Mesendoderm (in vitro differentiated cells): ENCODE data around the gene NBPF1.
"Not testable (repeated sequence)": the region's sequence is repeated elsewhere in the genome, so short reads cannot be mapped to it uniquely, and the experiment has no call there.

Source experiments
- DNase-seq: peaks from one replicate; pipeline ENCODE4 v3.0.0; 2013
- H2AK5ac ChIP-seq: 2 replicates; pipeline ENCODE4 v1.6.1; 2013; ENCODE audit warnings: low read length, inconsistent platforms
- H2BK120ac ChIP-seq: 2 replicates; pipeline ENCODE4 v1.6.1; 2013; ENCODE audit warnings: low read depth, mild to moderate bottlenecking, low read length, moderate library complexity, mixed read lengths
- H2BK15ac ChIP-seq: replicated peaks from 2 replicates; pipeline ENCODE4 v1.6.1; 2013; ENCODE audit warnings: low read depth, mild to moderate bottlenecking, moderate library complexity
- H2BK5ac ChIP-seq: 2 replicates; pipeline ENCODE4 v1.6.1; 2013; ENCODE audit warnings: low read length, inconsistent platforms
- H3K18ac ChIP-seq: 2 replicates; pipeline ENCODE4 v1.6.1; 2013; ENCODE audit warnings: mild to moderate bottlenecking, low read length, mixed read lengths
- H3K23ac ChIP-seq: one replicate; pipeline ENCODE4 v1.6.1; 2013; ENCODE audit warnings: low read length
- H3K27ac ChIP-seq: 2 replicates; pipeline ENCODE4 v1.5.1; 2013; ENCODE audit warnings: low read depth, mild to moderate bottlenecking, inconsistent platforms, low read length, moderate library complexity
- H3K27me3 ChIP-seq: 2 replicates; pipeline ENCODE4 v1.6.1; 2013; ENCODE audit warnings: low read length, control low read depth, mild to moderate bottlenecking, inconsistent platforms; ENCODE audit not compliant: insufficient read depth, poor library complexity
- H3K36me3 ChIP-seq: 2 replicates; pipeline ENCODE4 v1.6.1; 2013; ENCODE audit warnings: low read length, inconsistent platforms; ENCODE audit not compliant: control insufficient read depth, insufficient read depth
- H3K4ac ChIP-seq: one replicate; pipeline ENCODE4 v1.6.1; 2013; ENCODE audit warnings: low read depth, mild to moderate bottlenecking, low read length, moderate library complexity
- H3K4me1 ChIP-seq: 2 replicates; pipeline ENCODE4 v1.6.1; 2013; ENCODE audit warnings: low read depth, low read length, inconsistent platforms; ENCODE audit not compliant: control insufficient read depth
- H3K4me2 ChIP-seq: 2 replicates; pipeline ENCODE4 v1.6.1; 2013; ENCODE audit warnings: low read length
- H3K4me3 ChIP-seq: 2 replicates; pipeline ENCODE4 v1.5.1; 2013; ENCODE audit warnings: mild to moderate bottlenecking, low read length
- H3K56ac ChIP-seq: one replicate; pipeline ENCODE4 v1.6.1; 2013; ENCODE audit warnings: low read length
- H3K79me1 ChIP-seq: 2 replicates; pipeline ENCODE4 v1.6.1; 2013; ENCODE audit warnings: low read length, inconsistent platforms
- H3K79me2 ChIP-seq: 2 replicates; pipeline ENCODE4 v1.6.1; 2013; ENCODE audit warnings: mild to moderate bottlenecking, low read length; ENCODE audit not compliant: control insufficient read depth, insufficient read depth
- H3K9ac ChIP-seq: 2 replicates; pipeline ENCODE4 v1.6.1; 2013; ENCODE audit warnings: low read length, inconsistent platforms
- H4K5ac ChIP-seq: one replicate; pipeline ENCODE4 v1.6.1; 2013; ENCODE audit warnings: low read length
- H4K8ac ChIP-seq: one replicate; pipeline ENCODE4 v1.6.1; 2013; ENCODE audit warnings: low read depth, mild to moderate bottlenecking, control low read depth, low read length, moderate library complexity
- WGBS: extraction: QIAGEN DNeasy Blood & Tissue Kit; methylation state at CpG from one replicate; pipeline ENCODE4 v1.1.7; 2013; ENCODE audit warnings: low lambda C conversion rate, missing lambda C conversion rate; ENCODE audit not compliant: insufficient coverage; ENCODE audit errors: extremely low coverage; 5-methylcytosine and 5-hydroxymethylcytosine counted together

NBPF1 gene

DNA sequence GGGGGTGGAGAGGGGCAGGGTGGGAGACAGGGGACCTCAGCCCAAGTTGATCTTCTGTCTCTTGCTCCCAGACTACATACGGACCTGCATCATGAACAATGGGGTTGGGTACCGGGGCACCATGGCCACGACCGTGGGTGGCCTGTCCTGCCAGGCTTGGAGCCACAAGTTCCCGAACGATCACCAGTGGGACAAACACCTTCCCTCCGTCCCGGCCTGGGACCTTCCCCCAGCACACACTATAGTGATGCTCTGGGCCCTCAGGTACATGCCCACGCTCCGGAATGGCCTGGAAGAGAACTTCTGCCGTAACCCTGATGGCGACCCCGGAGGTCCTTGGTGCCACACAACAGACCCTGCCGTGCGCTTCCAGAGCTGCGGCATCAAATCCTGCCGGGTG, 33.4 kb upstream of the NBPF1 start:
- H3K4me3 ChIP-seq, H4K5ac ChIP-seq, H3K4ac ChIP-seq, H3K27ac ChIP-seq, H3K4me1 ChIP-seq, H3K36me3 ChIP-seq, DNase-seq, H3K56ac ChIP-seq, H2BK5ac ChIP-seq, H2BK120ac ChIP-seq, H3K9ac ChIP-seq, H2AK5ac ChIP-seq, H2BK15ac ChIP-seq, H3K27me3 ChIP-seq, H3K79me2 ChIP-seq, H4K8ac ChIP-seq, H3K23ac ChIP-seq, H3K4me2 ChIP-seq, H3K18ac ChIP-seq: not testable (repeated sequence)
- H3K79me1 ChIP-seq, result peaks cover 10% of the 10 kb centered on the region
- WGBS, result no CpG with 5 or more reads among the region's 17 CpGs

DNA sequence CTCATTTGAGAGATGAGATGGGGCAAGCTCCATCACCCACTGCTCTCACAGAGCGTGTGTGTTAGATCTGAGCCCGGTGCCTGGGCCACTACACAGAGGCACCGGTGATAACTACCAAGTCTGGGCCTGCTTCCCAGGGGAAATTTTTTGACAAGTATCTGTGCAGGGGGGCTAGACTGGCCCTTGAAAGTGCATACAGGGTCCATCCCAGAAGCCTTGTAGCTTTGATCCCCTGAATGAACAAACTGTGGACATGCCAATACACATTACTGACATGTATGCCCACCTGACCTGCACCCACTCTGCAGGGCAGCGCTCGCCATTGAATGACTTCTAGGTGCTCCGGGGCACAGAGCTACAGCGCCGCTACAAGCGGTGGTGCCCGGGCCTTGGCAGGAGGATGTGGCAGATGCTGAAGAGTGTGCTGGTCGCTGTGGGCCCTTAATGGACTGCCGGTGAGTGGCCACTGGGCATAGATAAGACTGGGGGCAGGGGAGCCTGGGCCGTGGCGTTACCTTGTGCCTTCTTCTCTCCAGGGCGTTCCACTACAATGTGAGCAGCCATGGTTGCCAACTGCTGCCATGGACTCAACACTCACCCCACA, 32.8 kb upstream of the NBPF1 start:
- not testable (repeated sequence) for H3K9ac ChIP-seq, H2AK5ac ChIP-seq, H3K4ac ChIP-seq, H3K36me3 ChIP-seq, H4K8ac ChIP-seq, H2BK15ac ChIP-seq, H3K56ac ChIP-seq, DNase-seq, H2BK5ac ChIP-seq, H3K27ac ChIP-seq, H3K18ac ChIP-seq, H3K4me3 ChIP-seq, H3K23ac ChIP-seq, H3K79me2 ChIP-seq, H3K27me3 ChIP-seq, H2BK120ac ChIP-seq, H3K4me1 ChIP-seq, H3K4me2 ChIP-seq, H4K5ac ChIP-seq
- WGBS, result no CpG with 5 or more reads among the region's 15 CpGs
- H3K79me1 ChIP-seq, result peaks cover 10% of the 10 kb centered on the region

DNA sequence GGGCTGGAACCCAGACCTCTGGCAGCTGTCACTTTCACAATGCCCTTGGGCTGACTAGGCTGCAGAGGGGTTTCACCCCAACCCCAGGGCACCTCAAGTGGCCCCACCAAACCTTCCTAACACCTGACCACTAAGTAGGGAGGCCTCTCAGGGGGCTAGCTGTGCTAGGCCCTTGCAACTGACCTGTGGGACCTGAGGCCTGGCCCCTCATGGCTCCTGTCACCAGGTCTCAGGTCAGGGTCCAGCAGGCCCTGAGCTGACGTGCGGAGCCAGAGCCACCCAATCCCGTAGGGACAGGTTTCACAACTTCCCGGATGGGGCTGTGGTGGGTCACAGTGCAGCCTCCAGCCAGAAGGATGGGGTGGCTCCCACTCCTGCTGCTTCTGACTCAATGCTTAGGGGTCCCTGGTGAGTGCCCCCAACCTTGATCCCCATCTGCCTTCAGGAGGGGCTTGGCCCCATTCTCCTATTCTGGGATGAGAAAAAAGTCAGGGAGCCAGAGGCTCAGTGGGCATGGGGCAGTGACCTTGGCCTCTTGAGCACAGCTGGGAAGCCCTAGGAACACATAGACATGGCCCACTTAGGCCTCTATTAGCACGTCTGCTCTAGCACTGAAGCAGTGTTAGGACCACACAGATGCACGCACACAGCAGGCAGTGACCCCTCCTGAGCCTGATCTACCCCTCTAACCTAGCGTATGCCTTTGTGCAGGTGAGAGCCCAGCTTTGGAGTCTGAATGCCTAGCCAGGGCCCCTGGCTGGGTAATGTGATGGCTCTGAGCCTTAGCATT, 32.1 kb upstream of the NBPF1 start:
- Histone ChIP-seq H3K56ac (peak overlapping the region; percentile 85), H3K9ac (peak overlapping the region; percentile 75), H3K79me1 (peaks cover 11% of the 10 kb centered on the region)
- no CpG with 5 or more reads among the region's 7 CpGs for WGBS
- H2AK5ac ChIP-seq, H2BK120ac ChIP-seq, H2BK15ac ChIP-seq, H3K4me1 ChIP-seq, H3K23ac ChIP-seq, H3K4me3 ChIP-seq, H3K36me3 ChIP-seq, H4K5ac ChIP-seq, H3K27me3 ChIP-seq, DNase-seq, H3K27ac ChIP-seq, H3K4me2 ChIP-seq, H2BK5ac ChIP-seq, H3K18ac ChIP-seq, H3K79me2 ChIP-seq, H3K4ac ChIP-seq, H4K8ac ChIP-seq: not testable (repeated sequence)

DNA sequence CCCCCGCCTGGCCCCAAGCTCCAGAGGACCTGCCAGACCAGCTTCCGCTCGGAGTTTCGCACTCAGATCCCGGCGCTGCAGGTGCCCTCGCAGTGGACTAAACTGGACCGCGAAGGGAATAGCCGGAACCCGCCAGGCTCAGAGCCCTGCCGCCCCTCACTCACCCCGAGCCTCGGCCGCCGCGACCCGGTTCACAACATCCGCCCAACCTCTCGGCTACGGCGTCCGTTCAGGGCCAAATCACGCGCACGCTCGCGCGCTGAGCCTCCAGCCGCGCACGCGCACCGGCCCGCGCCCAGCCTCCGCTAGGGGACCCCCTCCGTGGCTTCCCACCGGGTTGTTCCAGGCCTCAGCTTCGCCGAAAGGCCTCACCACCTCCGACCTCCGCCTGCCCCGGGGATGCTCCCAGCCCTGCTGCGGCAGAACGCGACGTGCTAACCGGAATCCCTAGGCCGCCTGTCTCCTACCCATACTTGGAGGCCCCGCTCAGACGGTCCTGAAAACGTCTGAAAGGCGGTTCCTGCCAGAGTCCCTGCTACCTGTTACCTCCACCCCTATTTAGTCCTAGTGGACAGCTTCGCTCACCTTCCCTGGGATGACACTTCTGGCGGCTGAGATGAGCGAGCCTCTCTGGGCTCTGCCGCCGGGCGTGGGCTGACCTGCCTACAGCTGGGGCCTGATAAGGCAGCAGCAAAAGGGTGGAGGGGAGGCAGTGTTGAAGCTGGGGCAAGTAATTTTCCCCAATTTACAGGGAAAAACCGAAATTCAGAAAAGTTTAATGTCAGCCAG, 31.3 kb upstream of the NBPF1 start:
- Histone ChIP-seq H3K79me1 (peaks cover 14% of the 10 kb centered on the region), H3K4ac (peak overlapping the region; percentile 36), H4K8ac (peak overlapping the region; percentile 68), H3K9ac (peak overlapping the region; percentile 75), H3K4me2 (peak overlapping the region; percentile 68), H3K56ac (peak overlapping the region; percentile 85), H3K4me3 (peak overlapping the region; percentile 57), H3K27ac (peak overlapping the region; percentile 4), H3K18ac (peak overlapping the region; percentile 41)
- DNase-seq, result peak; percentile 99
- H2AK5ac ChIP-seq, H2BK120ac ChIP-seq, H3K36me3 ChIP-seq, H3K23ac ChIP-seq, H3K27me3 ChIP-seq, H2BK15ac ChIP-seq, H3K4me1 ChIP-seq, H3K79me2 ChIP-seq, H2BK5ac ChIP-seq, H4K5ac ChIP-seq: not testable (repeated sequence)
- WGBS, result no CpG with 5 or more reads among the region's 61 CpGs

DNA sequence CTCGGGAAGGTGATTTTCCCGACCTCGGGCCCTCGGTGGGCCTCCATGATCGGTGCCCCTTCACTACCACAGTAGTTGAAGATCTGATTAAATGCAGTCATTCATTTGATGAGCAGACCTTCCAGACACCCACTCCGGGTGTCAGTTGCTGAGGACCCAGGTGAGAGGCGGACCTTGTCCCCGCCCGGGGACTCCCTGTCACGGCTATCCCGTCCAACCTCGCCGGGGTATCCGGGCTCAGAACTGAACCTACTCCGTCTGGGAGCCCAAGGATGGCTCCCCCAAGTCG, 30.8 kb upstream of the NBPF1 start:
- Histone ChIP-seq H3K36me3 (no peaks in the 10 kb centered on the region), H3K56ac (peak overlapping the region; percentile 85), H3K4ac (peak overlapping the region; percentile 22), H4K5ac (no peak overlapping the region), H3K18ac (peak overlapping the region; percentile 41), H3K9ac (peak overlapping the region; percentile 75), H2BK120ac (no peak overlapping the region), H3K23ac (no peak overlapping the region), H2AK5ac (no peak overlapping the region), H3K4me2 (peak overlapping the region; percentile 68), H3K79me1 (peaks cover 14% of the 10 kb centered on the region), H3K27ac (peak overlapping the region; percentile 4), H2BK15ac (no peak overlapping the region), H3K4me3 (peak overlapping the region; percentile 57), H3K79me2 (peaks cover 4% of the 10 kb centered on the region), H3K4me1 (peaks cover 3% of the 10 kb centered on the region), H3K27me3 (no peaks in the 10 kb centered on the region), H4K8ac (peak overlapping the region; percentile 68), H2BK5ac (no peak overlapping the region)
- no CpG with 5 or more reads among the region's 16 CpGs for WGBS
- no peak for DNase-seq
